GM12878 (cell line): ENCODE results near the gene UBB. TPM values are rescaled to one million over a fixed set of nuclear protein-coding genes. Genes with fewer than 3 reads are reported as not detected.

Source experiments
- GATAD2B ChIP-seq: fragments of 450-650 bp; conservative IDR thresholded peaks from 2 replicates; pipeline ENCODE4 v1.6.1; 2017; ENCODE audit warnings: low read depth, mild to moderate bottlenecking, moderate library complexity
- HCFC1 ChIP-seq: fragments of 150-350 bp; IDR thresholded peaks from 2 replicates; pipeline ENCODE4 v1.6.1; 2014; ENCODE audit warnings: low read length
- KDM1A ChIP-seq: fragments of 200-600 bp; sonication (generic); IDR thresholded peaks from 2 replicates; pipeline ENCODE4 v1.6.1; 2016; ENCODE audit warnings: borderline replicate concordance
- MTA3 ChIP-seq: IDR thresholded peaks from 2 replicates; pipeline ENCODE4 v1.6.1; 2012; ENCODE audit warnings: low read length, inconsistent platforms, borderline replicate concordance
- RUNX3 ChIP-seq: IDR thresholded peaks from 2 replicates; pipeline ENCODE4 v1.6.1; 2012; ENCODE audit warnings: low read length, inconsistent platforms
- ZNF217 ChIP-seq: fragments of 450-650 bp; IDR thresholded peaks from 2 replicates; pipeline ENCODE4 v1.6.1; 2017; ENCODE audit warnings: antibody characterized with exemption, mild to moderate bottlenecking
- polyA plus RNA-seq, 11 experiments: library from polyadenylated mRNA; depleted of rRNA in 4 of 11; unstranded in 6 of 11; stranded (reverse) in 5 of 11; fragments of >200 nt; fragmentation: Nextera tagmentation in 4 of 11; fragmentation: Illumina TruSeq in 1 of 11; extraction: Ambion mirVana in 4 of 11; extraction: Trizol in 1 of 11; gene quantifications; 1 replicate in 1 of 11; 2 replicates in 10 of 11; pipeline versions ENCODE4 v1.2.1 to v1.2.3, GENCODE V29; 2011 to 2016; ENCODE audit warnings: inconsistent platforms in 2 of 11, missing spikeins in 2 of 11, low read depth in 1 of 11
- total RNA-seq, 4 experiments: library from RNA; depleted of rRNA in 3 of 4; stranded (reverse); fragments of >200 nt in 3 of 4; fragmentation: Illumina TruSeq in 1 of 4; extraction: Trizol in 1 of 4; gene quantifications; 2 replicates each; pipeline versions ENCODE4 v1.2.1 to v1.2.3, GENCODE V29; 2013 to 2021
- TF ChIP-seq, protein P1 (sequence below): IDR thresholded peaks from 2 replicates; pipeline ENCODE4 v1.6.1; 2012; ENCODE audit warnings: improper control_type of control experiment, low read depth, low read length; ENCODE audit not compliant: insufficient replicate concordance
- TF ChIP-seq, protein P2 (sequence below): fragments of 450-650 bp; formaldehyde crosslinking; IDR thresholded peaks from 2 replicates; pipeline ENCODE4 v1.4.0; 2020; ENCODE audit warnings: mild to moderate bottlenecking, moderate library complexity
- TF ChIP-seq, protein P3 (sequence below): fragments of 450-650 bp; formaldehyde crosslinking; IDR thresholded peaks from 2 replicates; pipeline ENCODE4 v1.5.0; 2022; ENCODE audit warnings: mild to moderate bottlenecking, missing genetic modification characterization

UBB gene
- total and polyA plus RNA-seq, 10 of the 15 experiments (the other 5 are each of a cell fraction or from before 2014, with no cell fraction given) = 1,133 to 4,246 (median 2,099) TPM

DNA sequence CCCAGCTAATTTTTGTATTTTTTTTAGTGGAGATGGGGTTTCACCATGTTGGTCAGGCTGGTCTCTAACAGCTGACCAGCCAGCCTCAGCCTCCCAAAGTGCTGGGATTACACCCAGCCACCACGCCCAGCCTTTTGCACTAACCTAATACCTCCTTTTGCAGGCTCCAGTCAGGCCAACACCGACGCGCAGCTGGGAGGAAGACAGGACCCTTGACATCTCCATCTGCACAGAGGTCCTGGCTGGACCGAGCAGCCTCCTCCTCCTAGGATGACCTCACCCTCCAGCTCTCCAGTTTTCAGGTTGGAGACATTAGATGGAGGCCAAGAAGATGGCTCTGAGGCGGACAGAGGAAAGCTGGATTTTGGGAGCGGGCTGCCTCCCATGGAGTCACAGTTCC is 36.5 kb downstream of the UBB start (continued):
- TF ChIP-seq, protein P1, sequence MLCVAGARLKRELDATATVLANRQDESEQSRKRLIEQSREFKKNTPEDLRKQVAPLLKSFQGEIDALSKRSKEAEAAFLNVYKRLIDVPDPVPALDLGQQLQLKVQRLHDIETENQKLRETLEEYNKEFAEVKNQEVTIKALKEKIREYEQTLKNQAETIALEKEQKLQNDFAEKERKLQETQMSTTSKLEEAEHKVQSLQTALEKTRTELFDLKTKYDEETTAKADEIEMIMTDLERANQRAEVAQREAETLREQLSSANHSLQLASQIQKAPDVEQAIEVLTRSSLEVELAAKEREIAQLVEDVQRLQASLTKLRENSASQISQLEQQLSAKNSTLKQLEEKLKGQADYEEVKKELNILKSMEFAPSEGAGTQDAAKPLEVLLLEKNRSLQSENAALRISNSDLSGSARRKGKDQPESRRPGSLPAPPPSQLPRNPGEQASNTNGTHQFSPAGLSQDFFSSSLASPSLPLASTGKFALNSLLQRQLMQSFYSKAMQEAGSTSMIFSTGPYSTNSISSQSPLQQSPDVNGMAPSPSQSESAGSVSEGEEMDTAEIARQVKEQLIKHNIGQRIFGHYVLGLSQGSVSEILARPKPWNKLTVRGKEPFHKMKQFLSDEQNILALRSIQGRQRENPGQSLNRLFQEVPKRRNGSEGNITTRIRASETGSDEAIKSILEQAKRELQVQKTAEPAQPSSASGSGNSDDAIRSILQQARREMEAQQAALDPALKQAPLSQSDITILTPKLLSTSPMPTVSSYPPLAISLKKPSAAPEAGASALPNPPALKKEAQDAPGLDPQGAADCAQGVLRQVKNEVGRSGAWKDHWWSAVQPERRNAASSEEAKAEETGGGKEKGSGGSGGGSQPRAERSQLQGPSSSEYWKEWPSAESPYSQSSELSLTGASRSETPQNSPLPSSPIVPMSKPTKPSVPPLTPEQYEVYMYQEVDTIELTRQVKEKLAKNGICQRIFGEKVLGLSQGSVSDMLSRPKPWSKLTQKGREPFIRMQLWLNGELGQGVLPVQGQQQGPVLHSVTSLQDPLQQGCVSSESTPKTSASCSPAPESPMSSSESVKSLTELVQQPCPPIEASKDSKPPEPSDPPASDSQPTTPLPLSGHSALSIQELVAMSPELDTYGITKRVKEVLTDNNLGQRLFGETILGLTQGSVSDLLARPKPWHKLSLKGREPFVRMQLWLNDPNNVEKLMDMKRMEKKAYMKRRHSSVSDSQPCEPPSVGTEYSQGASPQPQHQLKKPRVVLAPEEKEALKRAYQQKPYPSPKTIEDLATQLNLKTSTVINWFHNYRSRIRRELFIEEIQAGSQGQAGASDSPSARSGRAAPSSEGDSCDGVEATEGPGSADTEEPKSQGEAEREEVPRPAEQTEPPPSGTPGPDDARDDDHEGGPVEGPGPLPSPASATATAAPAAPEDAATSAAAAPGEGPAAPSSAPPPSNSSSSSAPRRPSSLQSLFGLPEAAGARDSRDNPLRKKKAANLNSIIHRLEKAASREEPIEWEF = no peak
- no peak for TF ChIP-seq GATAD2B
- no peak for TF ChIP-seq MTA3
- TF ChIP-seq HCFC1 = no peak
- no peak for TF ChIP-seq RUNX3
- TF ChIP-seq KDM1A = no peak
- TF ChIP-seq, protein P2, sequence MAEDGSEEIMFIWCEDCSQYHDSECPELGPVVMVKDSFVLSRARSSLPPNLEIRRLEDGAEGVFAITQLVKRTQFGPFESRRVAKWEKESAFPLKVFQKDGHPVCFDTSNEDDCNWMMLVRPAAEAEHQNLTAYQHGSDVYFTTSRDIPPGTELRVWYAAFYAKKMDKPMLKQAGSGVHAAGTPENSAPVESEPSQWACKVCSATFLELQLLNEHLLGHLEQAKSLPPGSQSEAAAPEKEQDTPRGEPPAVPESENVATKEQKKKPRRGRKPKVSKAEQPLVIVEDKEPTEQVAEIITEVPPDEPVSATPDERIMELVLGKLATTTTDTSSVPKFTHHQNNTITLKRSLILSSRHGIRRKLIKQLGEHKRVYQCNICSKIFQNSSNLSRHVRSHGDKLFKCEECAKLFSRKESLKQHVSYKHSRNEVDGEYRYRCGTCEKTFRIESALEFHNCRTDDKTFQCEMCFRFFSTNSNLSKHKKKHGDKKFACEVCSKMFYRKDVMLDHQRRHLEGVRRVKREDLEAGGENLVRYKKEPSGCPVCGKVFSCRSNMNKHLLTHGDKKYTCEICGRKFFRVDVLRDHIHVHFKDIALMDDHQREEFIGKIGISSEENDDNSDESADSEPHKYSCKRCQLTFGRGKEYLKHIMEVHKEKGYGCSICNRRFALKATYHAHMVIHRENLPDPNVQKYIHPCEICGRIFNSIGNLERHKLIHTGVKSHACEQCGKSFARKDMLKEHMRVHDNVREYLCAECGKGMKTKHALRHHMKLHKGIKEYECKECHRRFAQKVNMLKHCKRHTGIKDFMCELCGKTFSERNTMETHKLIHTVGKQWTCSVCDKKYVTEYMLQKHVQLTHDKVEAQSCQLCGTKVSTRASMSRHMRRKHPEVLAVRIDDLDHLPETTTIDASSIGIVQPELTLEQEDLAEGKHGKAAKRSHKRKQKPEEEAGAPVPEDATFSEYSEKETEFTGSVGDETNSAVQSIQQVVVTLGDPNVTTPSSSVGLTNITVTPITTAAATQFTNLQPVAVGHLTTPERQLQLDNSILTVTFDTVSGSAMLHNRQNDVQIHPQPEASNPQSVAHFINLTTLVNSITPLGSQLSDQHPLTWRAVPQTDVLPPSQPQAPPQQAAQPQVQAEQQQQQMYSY = no peak
- no peak for TF ChIP-seq ZNF217
- TF ChIP-seq, protein P3, sequence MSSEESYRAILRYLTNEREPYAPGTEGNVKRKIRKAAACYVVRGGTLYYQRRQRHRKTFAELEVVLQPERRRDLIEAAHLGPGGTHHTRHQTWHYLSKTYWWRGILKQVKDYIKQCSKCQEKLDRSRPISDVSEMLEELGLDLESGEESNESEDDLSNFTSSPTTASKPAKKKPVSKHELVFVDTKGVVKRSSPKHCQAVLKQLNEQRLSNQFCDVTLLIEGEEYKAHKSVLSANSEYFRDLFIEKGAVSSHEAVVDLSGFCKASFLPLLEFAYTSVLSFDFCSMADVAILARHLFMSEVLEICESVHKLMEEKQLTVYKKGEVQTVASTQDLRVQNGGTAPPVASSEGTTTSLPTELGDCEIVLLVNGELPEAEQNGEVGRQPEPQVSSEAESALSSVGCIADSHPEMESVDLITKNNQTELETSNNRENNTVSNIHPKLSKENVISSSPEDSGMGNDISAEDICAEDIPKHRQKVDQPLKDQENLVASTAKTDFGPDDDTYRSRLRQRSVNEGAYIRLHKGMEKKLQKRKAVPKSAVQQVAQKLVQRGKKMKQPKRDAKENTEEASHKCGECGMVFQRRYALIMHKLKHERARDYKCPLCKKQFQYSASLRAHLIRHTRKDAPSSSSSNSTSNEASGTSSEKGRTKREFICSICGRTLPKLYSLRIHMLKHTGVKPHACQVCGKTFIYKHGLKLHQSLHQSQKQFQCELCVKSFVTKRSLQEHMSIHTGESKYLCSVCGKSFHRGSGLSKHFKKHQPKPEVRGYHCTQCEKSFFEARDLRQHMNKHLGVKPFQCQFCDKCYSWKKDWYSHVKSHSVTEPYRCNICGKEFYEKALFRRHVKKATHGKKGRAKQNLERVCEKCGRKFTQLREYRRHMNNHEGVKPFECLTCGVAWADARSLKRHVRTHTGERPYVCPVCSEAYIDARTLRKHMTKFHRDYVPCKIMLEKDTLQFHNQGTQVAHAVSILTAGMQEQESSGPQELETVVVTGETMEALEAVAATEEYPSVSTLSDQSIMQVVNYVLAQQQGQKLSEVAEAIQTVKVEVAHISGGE (CRISPR knock-in tag) = no peak
- TF ChIP-seq, all 136 proteins: peak for 0
